ENCODE data around the gene CFDP1.

DNA sequence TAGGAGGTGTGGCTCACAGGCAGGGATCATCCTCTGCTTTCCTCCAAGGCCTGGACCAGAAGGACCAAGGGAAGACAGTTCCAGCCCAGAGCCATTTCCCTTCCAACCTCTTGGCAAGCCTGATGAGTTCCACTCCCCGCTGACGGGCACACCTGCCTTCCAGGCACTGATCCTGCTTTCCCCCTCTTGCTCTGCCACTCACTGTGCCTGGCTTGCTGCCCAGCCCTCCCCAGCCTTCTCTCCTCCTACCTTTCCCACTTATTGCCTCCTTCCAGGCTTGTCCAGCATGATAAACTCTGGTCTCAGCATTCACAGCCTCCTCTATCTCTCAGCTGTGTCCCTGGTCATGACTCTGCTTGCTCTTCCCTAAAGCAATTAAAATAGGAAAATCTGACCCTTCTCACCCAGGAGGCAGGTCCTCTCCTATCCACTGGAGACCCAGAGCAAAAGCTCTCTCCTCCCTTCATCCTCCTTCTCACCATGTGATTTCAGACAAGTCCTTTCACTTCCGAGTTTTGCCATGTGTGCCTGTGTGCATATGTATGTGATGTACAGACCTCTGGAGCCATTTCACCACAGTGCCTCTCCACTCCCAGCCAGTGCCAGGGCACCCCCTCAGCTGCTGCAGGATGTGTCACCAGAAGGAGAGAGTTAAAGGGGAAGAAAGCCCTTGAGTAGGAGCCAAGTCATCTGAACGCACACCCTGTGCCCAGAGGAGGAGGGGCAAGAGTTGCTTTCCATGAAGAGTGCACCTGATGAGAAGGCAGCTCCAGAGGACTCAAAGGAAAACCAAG, 44.6 kb upstream of the CFDP1 start:
- TF ChIP-seq, protein P1, sequence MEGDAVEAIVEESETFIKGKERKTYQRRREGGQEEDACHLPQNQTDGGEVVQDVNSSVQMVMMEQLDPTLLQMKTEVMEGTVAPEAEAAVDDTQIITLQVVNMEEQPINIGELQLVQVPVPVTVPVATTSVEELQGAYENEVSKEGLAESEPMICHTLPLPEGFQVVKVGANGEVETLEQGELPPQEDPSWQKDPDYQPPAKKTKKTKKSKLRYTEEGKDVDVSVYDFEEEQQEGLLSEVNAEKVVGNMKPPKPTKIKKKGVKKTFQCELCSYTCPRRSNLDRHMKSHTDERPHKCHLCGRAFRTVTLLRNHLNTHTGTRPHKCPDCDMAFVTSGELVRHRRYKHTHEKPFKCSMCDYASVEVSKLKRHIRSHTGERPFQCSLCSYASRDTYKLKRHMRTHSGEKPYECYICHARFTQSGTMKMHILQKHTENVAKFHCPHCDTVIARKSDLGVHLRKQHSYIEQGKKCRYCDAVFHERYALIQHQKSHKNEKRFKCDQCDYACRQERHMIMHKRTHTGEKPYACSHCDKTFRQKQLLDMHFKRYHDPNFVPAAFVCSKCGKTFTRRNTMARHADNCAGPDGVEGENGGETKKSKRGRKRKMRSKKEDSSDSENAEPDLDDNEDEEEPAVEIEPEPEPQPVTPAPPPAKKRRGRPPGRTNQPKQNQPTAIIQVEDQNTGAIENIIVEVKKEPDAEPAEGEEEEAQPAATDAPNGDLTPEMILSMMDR (IDR thresholded peaks at IDR 0.05) = no peak
- TF ChIP-seq POLR2AphosphoS5 (IDR thresholded peaks at IDR 0.05) = no peak
